HG03432 (cell line): ENCODE data around the gene POLA2.
A peak's percentile ranks its signal among the peaks of the same experiment; 100 is the strongest.
"Not testable (repeated sequence)": the region's sequence is repeated elsewhere in the genome, so short reads cannot be mapped to it uniquely, and the experiment has no call there.

Experiments used
- ATAC-seq: cut with Tn5 transposase; IDR thresholded peaks from one replicate; pipeline ENCODE4 v1.9.1; 2021; ENCODE audit warnings: mild to moderate bottlenecking, moderate library complexity; ENCODE audit not compliant: unreplicated experiment

Gene POLA2

DNA sequence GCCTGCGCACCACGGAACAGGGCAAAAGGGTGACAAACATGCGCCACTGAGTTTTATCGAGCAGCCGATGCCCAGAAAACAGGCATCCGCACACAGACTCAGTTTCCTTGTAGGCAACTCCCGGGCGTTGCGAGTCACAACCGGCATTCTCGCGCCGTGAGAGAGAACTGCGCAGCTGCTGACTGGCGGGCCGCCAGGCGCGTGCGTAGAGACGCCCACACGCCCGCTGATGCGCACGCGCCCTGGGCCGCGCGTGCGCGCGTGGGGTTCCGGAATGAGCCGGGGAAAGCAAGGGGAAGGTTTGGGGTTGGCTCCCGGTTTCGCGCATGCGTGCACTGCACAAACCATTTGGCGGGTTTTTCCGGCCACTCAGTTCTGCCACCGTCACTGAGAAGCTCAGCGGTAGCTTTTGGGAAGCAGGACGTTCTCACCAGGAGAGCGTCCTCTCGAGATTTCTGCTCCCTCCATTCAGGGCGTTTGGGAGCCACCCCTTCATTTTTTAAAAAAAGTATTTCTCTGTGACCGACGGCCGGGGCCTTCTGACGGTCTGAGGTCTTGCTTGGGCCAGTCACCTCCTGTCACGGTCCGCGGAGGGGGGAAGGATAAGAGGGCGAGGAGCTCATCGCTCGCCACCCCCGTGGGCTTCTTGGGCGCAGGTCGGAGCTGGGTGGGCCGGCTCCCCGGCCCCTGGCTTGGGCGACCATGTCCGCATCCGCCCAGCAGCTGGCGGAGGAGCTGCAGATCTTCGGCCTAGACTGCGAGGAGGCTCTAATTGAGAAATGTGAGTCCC lies at the start of gene POLA2:
Gene POLA2, plus strand, starts transcription at position 372 of the 790 bp plus-strand sequence. Its CDS starts 331 bp downstream, at position 703.
- peak; percentile 81 for ATAC-seq

DNA sequence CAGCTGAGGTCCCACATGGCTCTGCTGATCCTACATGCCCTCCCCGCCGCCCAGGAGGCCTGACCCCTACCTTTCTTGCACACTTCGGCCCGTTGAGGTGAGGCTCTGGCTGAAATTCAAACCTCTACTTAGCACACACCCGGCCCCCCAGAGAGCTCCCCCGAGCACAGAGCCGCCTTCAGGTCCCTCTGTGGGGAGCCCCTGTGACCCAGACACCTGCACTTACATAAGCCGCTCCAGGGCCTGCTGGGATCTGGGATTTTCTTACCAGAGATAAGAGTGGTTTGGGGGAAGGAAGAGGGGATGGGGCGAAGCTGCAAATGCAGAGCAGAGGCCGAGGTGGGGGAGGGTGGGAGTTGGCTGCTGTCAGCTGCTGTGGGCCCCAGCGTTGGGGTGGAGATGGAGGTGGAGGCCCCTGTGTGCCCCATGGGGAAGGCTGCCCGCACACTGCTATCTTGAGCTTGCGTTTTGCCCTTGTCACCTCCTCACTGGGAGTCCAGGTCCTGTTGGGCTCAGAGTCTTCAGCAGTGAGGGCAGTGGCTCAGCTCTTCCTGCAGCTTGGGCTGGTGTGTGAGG lies 49.4 kb upstream of the POLA2 start:
- ATAC-seq, result no peak

DNA sequence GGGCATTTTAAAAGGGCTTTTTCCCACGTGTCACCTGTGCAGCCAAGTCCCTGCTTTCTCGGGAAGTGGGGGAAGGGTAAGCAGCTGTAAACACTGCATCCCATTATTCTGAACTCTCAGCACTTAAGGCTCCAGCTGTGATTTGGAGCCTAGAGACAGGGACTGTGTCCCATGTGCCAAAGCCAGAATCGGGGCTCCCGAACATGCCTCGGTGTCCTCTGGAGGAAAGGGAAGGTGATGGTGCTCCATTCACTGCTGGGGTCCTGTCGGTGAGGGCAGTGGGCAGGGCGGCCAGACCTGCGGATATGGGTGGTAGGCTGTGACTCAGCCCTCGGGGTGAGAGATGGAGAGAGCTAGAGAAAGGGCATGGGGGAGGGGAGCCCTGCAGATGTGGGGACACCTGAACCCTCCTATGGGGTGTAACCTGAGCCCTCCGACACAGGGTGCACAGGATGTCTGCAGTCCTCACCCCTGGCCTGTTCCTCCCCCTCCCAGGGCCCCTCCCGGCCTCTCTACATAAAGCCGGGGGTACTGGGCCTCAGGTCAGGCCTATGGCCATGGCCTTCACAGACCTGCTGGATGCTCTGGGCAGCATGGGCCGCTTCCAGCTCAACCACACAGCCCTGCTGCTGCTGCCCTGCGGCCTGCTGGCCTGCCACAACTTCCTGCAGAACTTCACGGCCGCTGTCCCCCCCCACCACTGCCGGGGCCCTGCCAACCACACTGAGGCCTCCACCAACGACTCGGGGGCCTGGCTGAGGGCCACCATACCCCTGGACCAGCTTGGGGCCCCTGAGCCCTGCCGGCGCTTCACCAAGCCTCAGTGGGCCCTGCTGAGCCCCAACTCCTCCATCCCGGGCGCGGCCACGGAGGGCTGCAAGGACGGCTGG lies 48.2 kb upstream of the POLA2 start:
- ATAC-seq, result no peak

DNA sequence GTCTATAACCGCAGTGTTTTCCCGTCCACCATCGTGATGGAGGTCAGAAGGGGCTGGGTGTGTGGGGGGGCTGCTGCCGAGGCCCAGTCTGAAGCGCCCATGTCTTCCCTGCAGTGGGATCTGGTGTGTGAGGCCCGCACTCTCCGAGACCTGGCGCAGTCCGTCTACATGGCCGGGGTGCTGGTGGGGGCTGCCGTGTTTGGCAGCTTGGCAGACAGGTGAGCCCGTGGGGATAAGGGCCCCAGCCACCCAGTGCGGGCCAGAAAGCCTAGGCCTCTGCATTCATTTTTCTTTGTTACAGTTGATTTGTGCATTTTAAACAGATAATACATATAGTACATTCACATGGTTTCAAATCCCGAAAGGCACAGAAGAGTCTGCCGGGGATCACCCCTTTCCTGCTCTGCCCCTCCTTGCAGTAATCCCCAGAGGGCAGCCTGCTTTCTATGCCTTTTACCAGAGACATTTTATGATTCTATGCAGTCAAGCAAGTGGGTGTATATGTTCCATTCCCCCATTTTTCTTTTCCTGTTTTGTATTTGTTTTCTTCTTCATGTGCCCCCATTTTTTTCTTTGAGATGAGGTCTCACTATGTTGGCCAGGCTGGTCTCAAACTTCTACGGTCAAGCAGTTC lies 47.4 kb upstream of the POLA2 start:
- no peak for ATAC-seq

- ATAC-seq, result no peak
Measured at GRCh38 chr11:65215441-65216076, 46.2 kb upstream of the POLA2 start.

DNA sequence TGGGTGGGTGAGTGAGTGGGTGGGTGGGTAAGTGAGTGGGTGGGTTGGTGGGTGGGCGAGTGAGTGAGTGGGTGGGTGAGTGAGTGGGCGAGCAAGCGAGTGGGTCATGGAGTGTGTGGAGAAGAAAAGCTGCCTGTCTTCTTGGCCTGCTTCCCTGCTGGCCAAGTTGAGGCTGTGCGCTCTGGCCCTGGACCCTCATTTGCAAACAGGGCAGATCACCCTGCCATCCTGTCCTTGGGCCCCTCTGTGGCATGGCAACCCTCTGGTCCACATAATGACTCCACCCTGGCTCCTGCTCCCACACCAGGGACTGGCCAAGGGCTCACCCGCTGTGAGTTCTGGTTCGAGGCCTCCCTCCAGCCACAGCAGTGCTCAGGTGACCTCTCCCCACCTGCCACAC lies 44.9 kb upstream of the POLA2 start:
- ATAC-seq, result no peak

- ATAC-seq, result no peak
Measured at GRCh38 chr11:65217441-65218423, 44.0 kb upstream of the POLA2 start.

DNA sequence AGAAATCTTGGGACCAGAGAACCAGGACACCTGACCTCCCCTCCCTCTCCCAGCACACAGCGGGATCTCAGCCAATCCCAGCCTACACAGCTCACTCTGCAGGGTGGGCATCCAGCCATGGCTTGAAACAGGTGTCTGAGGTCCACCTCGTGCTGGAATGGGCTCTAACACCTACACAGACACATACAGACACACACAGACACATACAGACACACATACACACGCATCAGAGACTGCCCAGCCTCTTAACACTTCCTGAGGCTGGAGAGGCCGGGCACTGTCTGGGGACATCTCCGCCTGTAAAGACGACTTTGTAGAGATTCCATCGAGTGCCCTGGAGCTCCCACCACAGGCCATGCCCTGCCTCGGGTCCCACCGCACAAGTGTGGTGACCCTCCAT lies 43.3 kb upstream of the POLA2 start:
- no peak for ATAC-seq

GRCh38 chr11:65219930-65220213 lies 41.9 kb upstream of the POLA2 start:
- no peak for ATAC-seq

DNA sequence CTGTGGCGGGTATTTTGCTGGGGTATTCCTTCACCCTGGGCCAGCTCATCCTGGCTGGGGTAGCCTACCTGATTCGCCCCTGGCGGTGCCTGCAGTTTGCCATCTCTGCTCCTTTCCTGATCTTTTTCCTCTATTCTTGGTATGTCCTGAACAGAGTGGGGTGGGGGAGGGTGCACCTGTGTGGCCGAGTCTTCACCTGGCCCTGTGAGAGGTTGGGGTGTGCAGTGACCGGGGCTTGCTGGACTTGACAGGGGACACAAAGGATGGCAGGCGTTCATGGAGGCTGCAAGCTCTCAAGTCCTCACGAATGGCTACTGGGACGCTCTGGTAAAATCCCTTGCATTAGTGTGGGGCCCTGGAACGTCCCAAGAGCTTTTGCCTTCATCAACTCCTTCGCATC lies 40.7 kb upstream of the POLA2 start:
- ATAC-seq, result no peak

DNA sequence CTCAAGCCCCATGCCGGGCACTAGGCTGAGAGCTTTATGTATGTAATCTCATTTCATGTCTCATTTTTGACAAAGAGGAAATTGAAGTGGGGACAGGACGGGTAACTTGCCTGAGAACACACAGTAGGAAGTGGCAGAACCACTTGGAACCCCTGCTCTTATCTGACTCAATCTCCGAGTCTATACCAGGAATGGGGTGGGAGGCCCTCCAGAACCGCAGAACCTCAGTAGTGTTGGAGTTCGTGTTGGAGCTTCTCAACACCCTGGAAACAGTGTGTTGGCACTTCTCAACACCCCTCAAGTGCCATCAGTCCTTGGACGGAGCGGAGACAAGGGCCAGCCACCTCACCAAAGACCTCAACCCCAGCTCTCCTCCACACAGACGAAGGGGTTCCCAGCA lies 38.8 kb upstream of the POLA2 start:
- ATAC-seq, result no peak

DNA sequence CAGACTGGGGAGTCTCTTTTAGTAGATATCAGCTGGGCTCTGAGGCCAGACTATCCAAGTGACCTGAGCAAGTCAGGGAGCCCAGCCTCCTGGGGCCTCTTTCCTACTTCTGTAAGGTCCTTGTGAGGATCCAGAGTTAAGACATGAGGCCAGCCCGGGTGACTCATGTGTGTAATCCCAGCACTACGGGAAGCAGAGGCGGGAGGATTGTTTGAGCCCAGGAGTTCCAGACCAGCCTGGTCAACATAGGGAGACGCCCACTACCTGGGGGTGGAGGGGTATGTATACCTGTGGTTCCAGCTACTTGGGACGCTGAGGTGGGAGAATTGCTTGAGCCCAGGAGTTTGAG lies 36.9 kb upstream of the POLA2 start:
- no peak for ATAC-seq

DNA sequence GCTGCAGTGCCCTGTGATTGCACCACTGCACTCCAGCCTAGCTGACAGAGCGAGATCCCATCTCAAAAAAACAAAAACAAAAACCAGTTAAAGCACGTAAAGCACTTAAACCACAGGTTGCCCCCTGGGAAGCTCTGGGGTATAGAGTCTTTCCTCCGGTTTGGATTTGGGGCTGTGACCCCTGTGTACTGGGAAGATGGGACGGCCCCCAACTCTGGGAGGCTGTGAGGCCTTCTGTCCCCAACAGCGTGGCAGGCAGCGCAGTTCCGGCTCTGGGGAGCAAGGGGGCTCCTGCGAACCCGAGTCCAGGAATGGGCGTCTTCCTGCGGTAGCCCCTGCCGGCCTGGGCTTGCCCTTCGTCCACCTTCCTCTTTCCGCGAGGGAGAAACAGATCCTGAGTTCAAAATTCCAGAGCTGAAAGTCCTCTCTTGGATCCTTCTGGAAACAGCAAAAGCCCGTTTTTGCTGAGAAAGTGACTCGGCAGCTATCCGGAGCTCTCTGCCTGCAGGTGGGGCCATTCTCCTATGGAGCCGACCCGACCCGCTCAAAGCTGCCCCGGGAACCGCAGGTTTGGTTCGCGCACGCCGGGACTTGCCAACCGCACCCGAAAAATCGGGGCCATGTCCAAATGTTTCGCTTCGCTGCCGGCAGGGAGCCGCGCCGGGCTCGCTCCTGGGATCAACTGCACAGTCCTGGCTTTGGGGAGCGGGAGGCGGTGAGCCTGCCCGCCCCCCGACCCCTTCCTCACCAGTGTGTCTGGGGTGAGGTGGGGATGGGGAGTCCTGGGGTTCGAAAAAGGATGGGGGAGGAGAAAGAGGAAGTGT lies 36.3 kb upstream of the POLA2 start:
- ATAC-seq, result no peak

DNA sequence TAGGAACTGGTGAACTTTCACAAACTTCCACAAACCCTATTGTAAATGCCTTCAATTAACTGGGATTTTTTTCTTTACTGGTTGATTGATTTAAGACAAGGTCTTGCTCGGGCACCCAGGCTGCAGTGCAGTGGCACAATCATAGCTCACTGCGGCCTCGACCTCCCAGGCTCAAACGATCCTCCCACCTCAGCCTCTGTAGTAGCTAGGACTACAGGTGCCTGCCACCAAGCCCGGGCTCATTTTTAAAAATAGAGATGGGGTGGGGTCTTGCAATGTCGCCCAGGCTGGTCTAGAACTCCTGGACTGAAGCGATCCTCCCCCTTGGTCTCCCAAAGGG lies 35.7 kb upstream of the POLA2 start:
- ATAC-seq, result no peak

- no peak for ATAC-seq
Measured at GRCh38 chr11:65227879-65228278, 33.9 kb upstream of the POLA2 start.

DNA sequence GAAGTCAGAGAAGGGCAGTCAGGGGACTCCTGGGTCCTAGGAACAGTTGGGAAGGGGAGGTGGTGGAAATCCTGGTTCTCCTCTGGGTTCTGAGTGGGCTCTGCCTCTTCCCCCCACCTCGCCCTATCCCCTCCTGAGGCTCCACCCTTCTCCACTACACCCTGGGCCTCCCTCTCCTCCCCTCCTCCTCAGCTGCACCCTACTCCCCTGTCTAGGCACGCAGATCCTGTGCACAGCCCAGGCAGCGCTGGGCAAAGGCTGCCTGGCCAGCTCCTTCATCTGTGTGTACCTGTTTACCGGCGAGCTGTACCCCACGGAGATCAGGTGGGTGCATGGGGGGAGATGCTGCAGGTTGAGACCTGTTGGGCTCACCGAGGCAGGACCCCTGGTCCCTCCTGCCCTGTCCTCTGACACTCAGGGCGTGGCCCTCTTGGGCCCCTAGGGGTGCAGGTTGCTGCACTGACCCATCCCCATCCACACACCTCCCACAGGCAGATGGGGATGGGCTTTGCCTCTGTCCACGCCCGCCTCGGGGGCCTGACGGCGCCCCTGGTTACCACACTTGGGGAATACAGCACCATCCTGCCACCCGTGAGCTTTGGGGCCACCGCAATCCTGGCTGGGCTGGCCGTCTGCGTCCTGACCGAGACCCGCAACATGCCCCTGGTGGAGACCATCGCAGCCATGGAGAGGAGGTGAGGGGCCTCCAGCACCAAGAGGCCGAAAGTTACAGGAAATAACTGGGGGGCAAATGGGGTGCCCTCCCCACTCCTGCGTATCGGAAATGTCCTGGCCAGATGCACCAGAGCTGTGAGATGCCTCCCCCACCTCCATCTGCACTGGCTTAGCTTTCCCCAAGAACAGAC lies 25.3 kb upstream of the POLA2 start:
- no peak for ATAC-seq

DNA sequence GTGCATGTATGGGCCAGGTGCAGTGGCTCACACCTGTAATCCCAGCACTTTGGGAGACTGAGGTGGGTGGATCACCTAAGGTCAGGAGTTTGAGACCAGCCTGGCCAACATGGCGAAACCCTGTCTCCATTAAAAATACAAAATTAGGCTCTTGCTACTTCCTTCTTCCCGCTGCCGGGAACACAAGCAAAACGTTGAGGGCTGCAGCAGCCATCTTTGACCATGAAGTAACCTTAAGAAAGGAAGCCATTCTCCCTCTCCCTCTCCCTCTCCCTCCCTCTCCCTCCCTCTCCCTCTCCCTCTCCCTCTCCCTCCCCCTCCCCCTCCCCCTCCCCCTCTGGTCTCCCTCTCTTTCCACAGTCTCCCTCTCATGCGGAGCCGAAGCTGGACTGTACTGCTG lies 23.5 kb upstream of the POLA2 start:
- not testable (repeated sequence) for ATAC-seq

DNA sequence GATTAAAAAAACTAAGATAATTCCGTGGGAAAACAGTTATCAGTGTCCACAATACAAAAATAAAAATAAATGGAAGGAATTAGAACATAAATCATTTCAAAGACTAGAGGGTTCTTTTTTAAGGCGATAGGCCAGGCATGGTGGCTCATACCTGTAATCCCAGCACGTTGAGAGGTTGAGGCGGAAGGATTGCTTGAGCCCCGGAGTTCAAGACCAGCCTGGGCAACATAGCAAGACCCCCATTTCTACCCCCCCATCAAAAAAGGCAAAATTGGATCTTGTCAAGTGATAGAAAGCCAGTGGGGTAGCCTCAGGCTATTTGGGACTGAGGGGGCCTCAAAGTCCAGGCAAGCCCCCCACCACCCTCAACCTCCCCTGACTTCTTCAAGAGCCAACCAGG lies 20.6 kb upstream of the POLA2 start:
- no peak for ATAC-seq
